NCI-H1417 (cell line): Measurements from ENCODE around the gene ADSS1.

Source experiments
- DNase-seq, 3 experiments: peaks; one replicate each; lab custom pipeline; 2025; lab: John Stamatoyannopoulos, UW

Gene ADSS1

GRCh38 chr14:104782808-104783139 is 58.7 kb downstream of the ADSS1 start:
- DNase-seq: no peak

GRCh38 chr14:104783484-104784217 is 59.6 kb downstream of the ADSS1 start:
- DNase-seq: no peak

GRCh38 chr14:104784218-104784568 is 60.2 kb downstream of the ADSS1 start:
- DNase-seq: peak in 2 of 3 experiments; percentile 21 to 37

GRCh38 chr14:104784846-104785707 is 61.0 kb downstream of the ADSS1 start:
- peak in 2 of 3 experiments; percentile 86 to 93 for DNase-seq

- no peak for DNase-seq
Measured at GRCh38 chr14:104785708-104786080, 61.7 kb downstream of the ADSS1 start.

- DNase-seq: no peak
Measured at GRCh38 chr14:104786091-104786586, 62.1 kb downstream of the ADSS1 start.

- no peak for DNase-seq
Measured at GRCh38 chr14:104786726-104787675, 63.0 kb downstream of the ADSS1 start.

- no peak for DNase-seq
Measured at GRCh38 chr14:104787736-104788135, 63.7 kb downstream of the ADSS1 start.

GRCh38 chr14:104788161-104788818 is 64.3 kb downstream of the ADSS1 start:
- DNase-seq: peak in 2 of 3 experiments; percentile 96 to 98

- no peak for DNase-seq
Measured at GRCh38 chr14:104788873-104789663, 65.0 kb downstream of the ADSS1 start.

GRCh38 chr14:104789752-104790743 is 66.0 kb downstream of the ADSS1 start:
- no peak for DNase-seq

- DNase-seq: no peak
Measured at GRCh38 chr14:104791425-104791824, 67.4 kb downstream of the ADSS1 start.

- peak in 2 of 3 experiments; percentile 50 to 71 for DNase-seq
Measured at GRCh38 chr14:104792101-104792884, 68.3 kb downstream of the ADSS1 start.

GRCh38 chr14:104792945-104793702 is 69.1 kb downstream of the ADSS1 start:
- no peak for DNase-seq

GRCh38 chr14:104793703-104793959 is 69.6 kb downstream of the ADSS1 start:
- no peak for DNase-seq

GRCh38 chr14:104794099-104794498 is 70.1 kb downstream of the ADSS1 start:
- DNase-seq: peak in 1 of 3 experiments; percentile 21

- peak in 1 of 3 experiments; percentile 46 for DNase-seq
Measured at GRCh38 chr14:104794631-104794992, 70.6 kb downstream of the ADSS1 start.
